ENCODE data around the gene PTH.

The PTH gene

GRCh38 chr11:13495929-13496328 is at the start of gene PTH:
Gene PTH, minus strand, starts transcription at chr11:13495997. Its CDS starts 3,142 bp downstream, at chr11:13492855.
- no peak for DNase-seq

- DNase-seq = no peak
Observed at GRCh38 chr11:13538044-13538443, 42.2 kb upstream of the PTH start.

- no peak for DNase-seq
Observed at GRCh38 chr11:13535819-13536218, 40.0 kb upstream of the PTH start.

GRCh38 chr11:13534358-13534757 is 38.6 kb upstream of the PTH start:
- DNase-seq = no peak

GRCh38 chr11:13525257-13525656 is 29.5 kb upstream of the PTH start:
- DNase-seq = no peak

- no peak for DNase-seq
Observed at GRCh38 chr11:13503393-13503792, 7.6 kb upstream of the PTH start.

DNA sequence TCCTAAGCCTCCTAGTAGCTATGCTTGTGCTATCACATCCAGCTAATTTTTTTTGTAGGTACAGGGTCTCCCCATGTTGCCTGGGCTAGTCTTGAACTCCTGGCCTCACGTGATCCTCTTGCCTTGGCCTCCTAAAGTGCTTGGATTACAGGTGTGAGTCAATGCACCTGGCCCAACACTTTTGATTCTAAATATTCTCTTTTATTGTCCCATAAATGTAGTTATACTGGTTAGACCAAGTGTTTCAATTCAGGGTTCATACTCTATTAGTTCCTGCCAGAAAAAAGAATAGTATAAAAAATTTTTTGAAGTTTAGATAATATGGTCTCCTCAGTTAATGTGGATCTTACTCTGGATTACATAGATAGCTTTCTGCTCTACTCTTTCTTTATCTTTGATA is 6.7 kb upstream of the PTH start:
- DNase-seq = no peak

DNA sequence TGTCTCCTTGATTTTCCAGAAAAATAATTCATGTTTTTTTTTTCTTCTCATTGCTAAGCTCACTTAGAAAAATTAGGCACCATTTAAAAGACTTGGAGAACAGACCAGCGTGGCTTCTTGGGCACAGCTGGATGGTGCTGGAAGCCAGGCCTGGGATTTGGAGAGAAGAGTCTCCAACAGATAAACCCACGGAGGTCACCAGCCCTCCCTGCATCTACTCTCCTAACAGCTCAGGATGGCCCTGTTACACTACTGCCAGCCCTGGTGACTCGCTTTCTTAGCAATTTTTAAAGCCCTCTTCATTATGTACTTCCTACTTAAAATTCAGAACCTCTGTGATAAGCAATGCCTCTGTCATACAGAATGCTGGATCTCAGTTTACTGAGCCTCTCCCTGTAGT is 1.7 kb downstream of the PTH start:
- DNase-seq = no peak

GRCh38 chr11:13487661-13488030 is 8.2 kb downstream of the PTH start:
- DNase-seq = no peak

- peak; percentile 56 for DNase-seq
Observed at GRCh38 chr11:13486926-13487660, 8.7 kb downstream of the PTH start.

DNA sequence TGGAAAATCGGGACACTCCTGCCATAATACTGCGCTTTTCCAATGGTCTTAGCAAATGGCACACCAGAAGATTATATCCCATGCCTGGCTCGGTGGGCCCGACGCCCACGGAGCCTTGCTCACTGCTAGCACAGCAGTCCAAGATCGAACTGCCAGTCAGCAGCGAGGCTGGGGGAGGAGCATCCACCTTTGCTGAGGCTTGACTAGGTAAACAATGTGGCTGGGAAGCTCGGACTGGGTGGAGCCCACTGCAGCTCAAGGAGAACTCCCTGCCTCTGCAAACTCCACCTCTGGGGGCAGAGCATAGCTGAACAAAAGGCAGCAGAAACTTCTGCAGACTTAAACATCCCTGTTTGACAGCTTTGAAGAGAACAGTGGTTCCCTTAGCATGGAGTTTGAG is 15.6 kb downstream of the PTH start:
- no peak for DNase-seq

DNA sequence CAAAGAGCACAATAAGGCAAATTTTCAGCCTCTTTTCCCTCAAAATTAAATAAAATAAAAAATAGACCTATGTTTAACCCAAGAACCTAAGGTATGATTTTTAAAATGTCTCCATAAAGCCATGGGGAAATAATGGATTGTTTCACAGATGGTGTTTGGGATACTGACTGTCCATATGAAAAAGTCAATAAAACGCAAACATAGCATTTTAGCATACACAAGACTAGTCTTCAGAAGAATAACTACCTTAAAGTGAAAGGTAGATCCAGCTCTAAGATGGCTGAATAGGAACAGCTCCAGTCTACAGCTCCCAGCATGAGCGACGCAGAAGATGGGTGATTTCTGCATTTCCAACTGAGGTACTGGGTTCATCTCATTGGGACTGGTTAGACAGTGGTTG is 16.1 kb downstream of the PTH start:
- no peak for DNase-seq

- no peak for DNase-seq
Observed at GRCh38 chr11:13475091-13475490, 20.7 kb downstream of the PTH start.

GRCh38 chr11:13473013-13473722 is 22.6 kb downstream of the PTH start:
- DNase-seq = no peak

DNA sequence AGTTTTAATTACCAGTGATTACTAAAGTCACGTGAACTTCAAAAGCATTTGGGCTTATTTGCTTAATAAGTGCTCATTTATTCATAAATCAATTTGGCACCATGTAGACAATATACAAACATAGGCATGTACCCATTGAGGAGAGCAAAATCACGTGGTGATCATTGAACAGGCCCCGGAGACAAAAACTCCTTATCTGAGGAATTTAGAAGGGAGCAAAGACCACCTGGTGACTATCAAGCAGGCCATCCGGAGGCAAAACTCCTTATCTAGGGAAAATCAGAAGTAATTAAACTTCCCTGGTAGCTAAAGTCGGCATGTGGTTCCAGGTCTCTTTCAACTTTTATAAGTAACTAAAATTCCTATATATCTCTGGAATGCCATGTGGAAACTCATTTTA is 27.0 kb downstream of the PTH start:
- no peak for DNase-seq

DNA sequence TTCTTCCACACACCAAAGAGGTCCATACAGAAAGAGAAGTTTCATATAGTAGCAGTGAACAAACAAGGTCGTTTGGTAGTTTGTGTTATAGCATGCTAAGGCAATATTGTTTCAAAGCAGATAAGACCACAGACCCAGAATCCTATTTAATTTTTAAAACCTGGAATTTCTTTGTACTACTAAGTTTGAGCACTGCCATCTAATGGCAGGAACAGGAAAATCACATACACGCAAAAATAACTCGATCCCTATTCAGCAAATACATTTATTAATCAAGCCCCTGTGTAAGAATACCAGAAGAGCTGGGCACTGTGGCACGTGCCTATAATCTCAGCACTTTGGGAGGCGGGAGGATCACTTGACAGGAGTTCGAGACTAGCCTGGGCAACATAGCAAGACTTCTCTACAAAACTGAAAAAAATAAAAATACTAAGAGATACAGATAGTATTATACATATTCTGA is 29.9 kb downstream of the PTH start:
- no peak for DNase-seq

GRCh38 chr11:13463779-13464290 is 32.0 kb downstream of the PTH start:
- DNase-seq = no peak

DNA sequence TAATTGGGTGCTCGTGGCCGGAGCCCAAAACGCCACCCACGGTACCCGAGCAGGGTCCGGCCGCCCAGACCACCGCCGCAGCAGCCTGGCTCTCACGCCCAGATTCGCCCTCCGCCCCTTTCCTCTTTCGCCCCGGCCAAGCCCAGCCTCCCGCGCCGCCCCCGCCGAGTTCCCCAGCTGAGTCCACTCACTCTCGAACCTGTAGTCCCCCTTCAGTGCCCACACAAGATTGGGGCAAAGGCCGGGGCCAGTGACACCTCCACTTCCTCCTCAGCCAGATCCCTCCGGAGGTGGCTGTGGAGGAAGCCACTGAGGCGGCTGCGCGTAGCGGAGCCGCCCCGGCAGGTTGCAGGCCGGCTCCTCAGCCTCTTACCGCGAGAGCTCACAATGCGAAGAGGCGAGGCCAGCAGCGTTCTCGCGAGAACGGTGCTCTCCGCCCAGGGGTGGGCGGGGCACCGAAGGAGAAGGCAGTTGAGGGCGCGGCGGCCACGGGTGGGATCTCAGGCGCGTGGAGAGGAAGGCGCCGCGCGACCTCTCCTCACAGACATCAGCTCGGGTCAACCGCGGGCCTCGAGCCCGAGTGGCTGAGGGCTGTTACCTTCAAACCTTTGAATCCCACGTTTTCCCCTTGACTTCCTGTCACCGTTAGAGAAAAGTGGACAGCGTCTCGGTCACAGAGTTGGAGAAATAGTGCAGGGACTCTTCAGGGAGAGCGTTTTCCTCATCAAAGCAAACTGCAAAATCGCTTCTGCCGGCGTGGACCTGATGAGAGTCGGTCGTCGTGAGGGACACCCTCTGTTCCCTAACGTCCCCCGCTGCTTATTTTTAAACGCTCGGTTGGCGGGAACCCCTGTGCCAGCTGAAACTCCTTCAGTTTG is 32.7 kb downstream of the PTH start, which contains the start of gene BTBD10:
BTBD10 (minus strand) TSS at position 322 of the 878 bp plus-strand sequence. CDS start 18,098 bp downstream, outside the sequence.
- peak; percentile 88 for DNase-seq

DNA sequence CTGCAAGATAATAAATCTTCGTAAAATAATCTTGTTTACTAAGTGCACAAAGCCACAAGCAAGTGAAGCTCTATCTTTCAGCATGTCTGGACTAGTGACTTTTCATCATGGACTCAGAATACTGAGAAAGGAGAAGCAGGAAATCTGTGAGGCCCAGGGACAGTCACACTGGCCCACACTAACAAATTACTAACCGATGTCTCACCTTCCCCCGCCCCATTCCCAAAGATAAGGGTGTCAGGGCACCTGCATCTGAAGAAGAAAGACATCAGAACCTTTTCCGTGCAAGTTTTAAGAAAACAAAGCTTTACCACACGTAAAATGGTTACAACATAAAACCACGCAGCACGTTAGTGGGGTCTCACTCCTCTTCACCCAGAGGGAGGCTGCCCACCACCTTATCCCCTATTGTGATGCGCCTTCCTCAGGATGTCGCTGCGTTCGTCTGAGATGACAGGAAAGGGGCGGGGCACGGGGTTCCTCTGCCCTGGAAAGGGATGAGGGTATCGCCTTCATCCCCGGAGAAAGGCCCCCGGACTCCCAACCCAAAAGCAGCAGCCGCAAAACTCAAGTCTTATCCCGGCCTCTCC is 33.4 kb downstream of the PTH start:
- DNase-seq = peak; percentile 22

DNA sequence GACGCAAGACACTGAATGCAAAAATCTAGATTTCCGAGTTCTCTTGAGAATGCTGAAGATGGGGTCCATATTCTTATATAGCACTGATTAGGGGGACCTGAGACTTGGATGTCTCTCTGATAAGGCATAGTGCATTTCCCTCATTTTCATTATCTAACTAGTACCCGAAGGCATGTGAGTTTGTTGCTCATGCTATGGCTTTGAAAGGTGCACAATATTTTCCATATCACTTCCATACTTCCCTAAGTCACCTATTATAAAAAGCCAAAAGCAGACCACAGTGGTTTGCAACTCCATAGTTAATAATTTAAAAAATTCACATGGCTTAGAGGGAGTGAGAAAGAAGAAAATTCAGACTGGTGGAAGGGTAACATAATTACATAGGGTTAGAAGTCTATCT is 34.5 kb downstream of the PTH start:
- no peak for DNase-seq

DNA sequence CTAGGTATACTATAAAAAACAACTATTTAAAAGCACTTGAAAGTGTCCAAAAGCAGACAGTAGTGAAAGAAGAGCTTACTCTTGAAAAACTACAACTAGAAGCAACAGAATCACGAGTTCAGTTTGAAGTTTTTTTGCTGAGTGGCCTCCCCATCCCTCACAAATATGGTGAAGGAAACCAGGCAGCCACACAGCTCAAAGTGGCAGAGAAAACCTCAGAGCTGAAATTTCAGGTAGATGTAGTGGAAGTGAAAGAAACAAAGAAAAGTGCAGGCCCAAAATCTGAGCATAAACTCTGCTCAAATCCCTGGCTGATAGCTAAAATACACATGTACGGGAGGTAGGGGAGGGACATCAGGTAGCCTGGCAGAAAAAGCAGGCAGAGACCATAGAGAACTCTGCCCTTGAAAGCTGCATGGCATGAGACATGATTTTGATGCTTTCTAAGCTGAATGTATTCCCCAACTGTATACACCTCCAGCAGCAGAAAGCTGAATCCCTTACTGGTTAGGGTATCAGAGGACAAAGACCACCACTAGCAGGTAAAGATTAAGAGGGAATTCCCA is 44.9 kb downstream of the PTH start:
- no peak for DNase-seq

DNA sequence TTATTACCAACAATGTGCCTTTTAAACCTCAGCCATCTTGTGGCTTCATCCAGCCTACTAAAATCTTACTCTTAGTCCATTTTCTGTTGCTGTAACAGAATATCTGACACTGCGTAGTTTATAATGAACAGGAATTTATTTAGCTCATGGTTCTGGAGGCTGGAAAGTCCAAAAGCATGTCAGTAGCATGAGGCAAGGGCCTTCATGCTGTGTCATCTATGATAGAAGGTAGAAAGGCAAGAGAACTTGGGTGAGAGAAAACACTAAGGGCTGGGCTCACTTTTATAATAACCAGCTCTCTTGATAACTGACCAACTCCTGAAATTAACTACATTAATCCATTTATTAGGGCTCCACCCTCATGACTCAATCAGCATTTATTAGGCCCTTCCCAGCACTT is 46.3 kb downstream of the PTH start:
- DNase-seq = no peak

Data from activated CD4-positive, alpha-beta T cell treated with anti-CD3 and anti-CD28 coated beads for 1 hour (primary cell).